Epithelial cell of esophagus (primary cell): Measurements from ENCODE around the gene MYDGF.

Experiments
- DNase-seq: peaks from one replicate; pipeline ENCODE4 v3.0.0; 2010; ENCODE audit warnings: low read depth
- H3K4me3 ChIP-seq: 2 replicates; pipeline ENCODE4 v1.5.1; 2011; ENCODE audit warnings: mild to moderate bottlenecking, low read length, control low read depth
- CTCF ChIP-seq: IDR thresholded peaks from 2 replicates; pipeline ENCODE4 v1.5.1; 2011; ENCODE audit warnings: low read depth, mild to moderate bottlenecking, low read length, control low read depth, inconsistent platforms; ENCODE audit not compliant: insufficient read depth; ENCODE audit errors: missing control alignments

Gene MYDGF

GRCh38 chr19:4660181-4660791, 9.9 kb downstream of the MYDGF start:
- no peak overlapping the region for H3K4me3 ChIP-seq
- peak; percentile 42 for TF ChIP-seq CTCF
- DNase-seq, result peak; percentile 29

GRCh38 chr19:4657835-4658234, 12.3 kb downstream of the MYDGF start:
- no peak for TF ChIP-seq CTCF
- no peak overlapping the region for H3K4me3 ChIP-seq
- DNase-seq, result no peak

- DNase-seq, result no peak
- no peak for TF ChIP-seq CTCF
- H3K4me3 ChIP-seq, result no peak overlapping the region
Observed at GRCh38 chr19:4657262-4657661, 12.9 kb downstream of the MYDGF start.

GRCh38 chr19:4656102-4656501, 14.0 kb downstream of the MYDGF start:
- no peak for DNase-seq
- TF ChIP-seq CTCF, result no peak
- H3K4me3 ChIP-seq, result no peak overlapping the region

- no peak for TF ChIP-seq CTCF
- H3K4me3 ChIP-seq, result no peak overlapping the region
- DNase-seq, result no peak
Observed at GRCh38 chr19:4654437-4655361, 15.4 kb downstream of the MYDGF start.

GRCh38 chr19:4653793-4654436, 16.2 kb downstream of the MYDGF start:
- no peak for TF ChIP-seq CTCF

More at GRCh38 chr19:4653793-4654436, 16.2 kb downstream of the MYDGF start:
- no peak for DNase-seq
- no peak overlapping the region for H3K4me3 ChIP-seq
